Measurements from ENCODE around the gene MPPED1. TPM values are rescaled to one million over a fixed set of nuclear protein-coding genes. Genes with fewer than 3 reads are reported as not detected.

The MPPED1 gene
- total and polyA plus RNA-seq, 2 of the 13 experiments (the other 11 are each of a cell fraction or from before 2014, with no cell fraction given), result 0.77 TPM; not detected in 1

GRCh38 chr22:43377896-43378704 lies 33.7 kb upstream of the MPPED1 start (continued):
- TF ChIP-seq HNRNPUL1 (IDR thresholded peaks at IDR 0.05; ENCODE audit: low read depth, low read length), result no peak
- no peak for TF ChIP-seq ZFYVE20 (CRISPR knock-in tag; IDR thresholded peaks at IDR 0.05; ENCODE audit: borderline replicate concordance, low read depth)
- TF ChIP-seq RBAK (CRISPR knock-in tag; IDR thresholded peaks at IDR 0.05), result no peak
- TF ChIP-seq FOXK2 (IDR thresholded peaks at IDR 0.05), result no peak
- TF ChIP-seq POLR2AphosphoS5 (IDR thresholded peaks at IDR 0.05; ENCODE audit: low read depth, low read length), result no peak
- no peak for TF ChIP-seq SMAD1 (CRISPR knock-in tag; IDR thresholded peaks at IDR 0.05; ENCODE audit: borderline replicate concordance, low read depth)
- TF ChIP-seq SALL1 (CRISPR knock-in tag; IDR thresholded peaks at IDR 0.05), result peak; percentile 22; the same call in 1 of the 2 replicates
- TF ChIP-seq ZNF337 (CRISPR knock-in tag; IDR thresholded peaks at IDR 0.05; ENCODE audit: borderline replicate concordance, low read depth), result no peak
- no peak for TF ChIP-seq PHF20 (CRISPR knock-in tag; IDR thresholded peaks at IDR 0.05)
- peak; percentile 71 for TF ChIP-seq HMG20A (CRISPR knock-in tag; IDR thresholded peaks at IDR 0.05; ENCODE audit: borderline replicate concordance)
- peak; percentile 59 for TF ChIP-seq TCF7L2 (IDR thresholded peaks at IDR 0.05; ENCODE audit: low read depth, low read length)
- TF ChIP-seq PAXIP1 (CRISPR knock-in tag; conservative IDR thresholded peaks at IDR 0.05), result peak; percentile 78
- no peak for TF ChIP-seq AFF4 (CRISPR knock-in tag; IDR thresholded peaks at IDR 0.05)
- TF ChIP-seq MEIS1 (CRISPR knock-in tag; IDR thresholded peaks at IDR 0.05; ENCODE audit: borderline replicate concordance), result 0 out of 2 replicates have a peak, but pooled peaks have one; percentile 24
- TF ChIP-seq SP4 (CRISPR knock-in tag; IDR thresholded peaks at IDR 0.05), result peak; percentile 26; the same call in 1 of the 2 replicates
- no peak for TF ChIP-seq HMGXB3 (CRISPR knock-in tag; IDR thresholded peaks at IDR 0.05; ENCODE audit: borderline replicate concordance)
- TF ChIP-seq FOXO1 (CRISPR knock-in tag; IDR thresholded peaks at IDR 0.05), result 0 out of 2 replicates have a peak, but pooled peaks have one; percentile 28
- peak; percentile 62; the same call in 1 of the 2 replicates for TF ChIP-seq ZNF264 (CRISPR knock-in tag; IDR thresholded peaks at IDR 0.05)
